H1 (cell line): ENCODE measurements around the gene GAS7. TPM values are rescaled to one million over a fixed set of nuclear protein-coding genes. Genes with fewer than 3 reads are reported as not detected.

Source experiments
- CEBPB ChIP-seq: IDR thresholded peaks from 2 replicates; pipeline ENCODE4 v1.6.1; 2012; ENCODE audit warnings: low read depth, low read length
- POU5F1 ChIP-seq: IDR thresholded peaks from 2 replicates; pipeline ENCODE4 v1.6.1; 2011; ENCODE audit warnings: low read depth, mild to moderate bottlenecking, low read length, moderate library complexity
- RBBP5 ChIP-seq: IDR thresholded peaks from 2 replicates; pipeline ENCODE4 v1.7.1; 2012; ENCODE audit warnings: low read depth, mild to moderate bottlenecking, inconsistent platforms, low read length, moderate library complexity, borderline replicate concordance
- TCF12 ChIP-seq: IDR thresholded peaks from 2 replicates; pipeline ENCODE4 v1.6.1; 2011; ENCODE audit warnings: low read depth, mild to moderate bottlenecking, low read length
- ZNF274 ChIP-seq: IDR thresholded peaks from 2 replicates; pipeline ENCODE4 v1.7.0; 2012; ENCODE audit warnings: low read length, borderline replicate concordance; ENCODE audit errors: extremely low read depth
- polyA plus RNA-seq, 7 experiments: library from polyadenylated mRNA; depleted of rRNA in 3 of 7; stranded (reverse) in 5 of 7; unstranded in 2 of 7; fragments of >200 nt in 5 of 7; fragments of 200-250 nt in 2 of 7; gene quantifications; 1 replicate in 5 of 7; 2 replicates in 1 of 7; 4 replicates in 1 of 7; pipeline versions ENCODE4 v1.2.1 to v1.2.3, GENCODE V29; 2011 to 2013; ENCODE audit warnings: missing spikeins in 2 of 7, mixed read lengths in 2 of 7
- total RNA-seq: library from RNA; stranded (reverse); fragmentation: NEBNext Ultra II Directional; extraction: Animal tissue kit (Norgen Biotek cat#: 25700); gene quantifications from 2 replicates; pipeline ENCODE4 v1.2.1, GENCODE V29; 2021

The GAS7 gene
- total and polyA plus RNA-seq, 2 of the 8 experiments (the other 6 are each of a cell fraction or from before 2014, with no cell fraction given): 5.0 to 14.5 TPM

DNA sequence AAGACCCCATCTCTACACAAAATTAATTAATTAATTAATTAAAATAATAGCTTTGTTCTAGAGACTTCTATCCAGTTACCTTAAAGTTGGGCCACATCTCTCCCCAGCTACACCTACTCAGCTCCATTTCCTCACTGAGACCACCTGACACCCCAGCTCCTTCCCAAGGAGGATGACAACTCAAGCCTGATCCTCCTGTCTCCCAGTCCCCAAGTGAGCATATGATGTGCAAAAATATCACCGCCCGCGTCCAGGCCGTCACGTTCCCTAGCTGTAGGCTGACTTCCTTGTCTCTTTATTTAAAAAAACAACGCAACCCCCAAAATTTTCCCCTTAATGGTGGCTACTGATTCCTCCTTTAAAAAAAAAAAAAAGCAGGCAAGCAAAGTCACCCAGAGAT lies 173.2 kb downstream of the GAS7 start (continued):
- TF ChIP-seq ZNF274 (no peak), TCF12 (no peak), RBBP5 (no peak), CEBPB (no peak), POU5F1 (no peak)
